SK-MEL-5 (cell line): ENCODE results near the gene WNT8A. TPM values are rescaled to one million over a fixed set of nuclear protein-coding genes. Genes with fewer than 3 reads are reported as not detected.

Experiments
- DNase-seq: peaks from one replicate; pipeline ENCODE4 v3.0.0-alpha.2; 2016; ENCODE audit warnings: low read depth, low spot score
- in situ Hi-C: cut with HindIII; loops from 2 replicates; pipeline ENCODE4 v1.10.0; 2016; ENCODE audit warnings: low sequenced_read_pairs, high pct_unique_total_duplicates, low pct_unique_long_range_greater_than_20kb
- total RNA-seq: library from RNA; depleted of rRNA; stranded (reverse); fragments of >200 nt; shearing (Covaris generic); gene quantifications from 2 replicates; pipeline ENCODE4 v1.2.3, GENCODE V29; 2014

Gene WNT8A
- total RNA-seq, 1 experiment from 2014 or later = not detected

DNA sequence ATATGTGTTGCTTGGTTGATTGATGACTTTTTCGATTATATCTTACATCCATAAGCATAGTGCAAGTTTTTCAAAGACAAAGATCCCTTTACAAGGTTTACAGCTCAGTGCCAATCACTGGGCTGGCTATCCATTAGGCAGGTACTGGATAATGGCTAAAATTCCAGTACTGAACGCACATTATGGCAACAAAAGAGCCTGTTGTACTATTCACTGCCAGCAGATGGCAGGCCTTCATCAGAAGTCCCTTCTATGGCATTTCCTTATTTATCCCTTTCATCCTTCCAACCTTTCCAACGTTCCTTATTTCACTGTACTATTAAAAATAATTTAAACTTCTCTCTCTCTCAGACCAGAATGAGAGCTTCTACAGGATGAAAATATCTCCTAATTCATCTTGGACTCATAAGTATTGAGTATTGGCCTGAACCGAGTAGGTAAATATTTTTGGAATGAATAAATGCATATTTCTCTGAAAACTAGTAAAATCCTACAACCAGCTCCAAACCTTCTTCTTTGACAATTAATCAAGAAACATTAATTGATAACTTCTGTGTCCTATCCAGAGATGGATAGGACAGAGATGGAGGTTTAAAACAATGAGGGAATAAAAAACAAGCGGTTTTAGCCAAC is 6.7 kb upstream of the WNT8A start:
- peak; percentile 79 for DNase-seq
- in situ Hi-C loops = no loop called here

GRCh38 chr5:138078006-138078643 is 5.7 kb upstream of the WNT8A start:
- no peak for DNase-seq
- in situ Hi-C loops = no loop called here

GRCh38 chr5:138082033-138082432 is 1.8 kb upstream of the WNT8A start:
- in situ Hi-C loops = no loop called here

GRCh38 chr5:138091685-138092084 is 7.9 kb downstream of the WNT8A start:
- in situ Hi-C loops = no loop called here
- no peak for DNase-seq

More at GRCh38 chr5:138082033-138082432, 1.8 kb upstream of the WNT8A start:
- peak; percentile 7 for DNase-seq

- DNase-seq = no peak
- in situ Hi-C loops = no loop called here
Observed at GRCh38 chr5:138092301-138092700, 8.5 kb downstream of the WNT8A start.

GRCh38 chr5:138093036-138093435 is 9.2 kb downstream of the WNT8A start:
- no peak for DNase-seq
- in situ Hi-C loops = no loop called here

GRCh38 chr5:138095100-138095907 is 11.5 kb downstream of the WNT8A start:
- DNase-seq = no peak
- in situ Hi-C loops = no loop called here

GRCh38 chr5:138096363-138096762 is 12.5 kb downstream of the WNT8A start:
- in situ Hi-C loops = no loop called here
- no peak for DNase-seq

- no peak for DNase-seq
- in situ Hi-C loops = no loop called here
Observed at GRCh38 chr5:138096997-138097828, 13.4 kb downstream of the WNT8A start.

DNA sequence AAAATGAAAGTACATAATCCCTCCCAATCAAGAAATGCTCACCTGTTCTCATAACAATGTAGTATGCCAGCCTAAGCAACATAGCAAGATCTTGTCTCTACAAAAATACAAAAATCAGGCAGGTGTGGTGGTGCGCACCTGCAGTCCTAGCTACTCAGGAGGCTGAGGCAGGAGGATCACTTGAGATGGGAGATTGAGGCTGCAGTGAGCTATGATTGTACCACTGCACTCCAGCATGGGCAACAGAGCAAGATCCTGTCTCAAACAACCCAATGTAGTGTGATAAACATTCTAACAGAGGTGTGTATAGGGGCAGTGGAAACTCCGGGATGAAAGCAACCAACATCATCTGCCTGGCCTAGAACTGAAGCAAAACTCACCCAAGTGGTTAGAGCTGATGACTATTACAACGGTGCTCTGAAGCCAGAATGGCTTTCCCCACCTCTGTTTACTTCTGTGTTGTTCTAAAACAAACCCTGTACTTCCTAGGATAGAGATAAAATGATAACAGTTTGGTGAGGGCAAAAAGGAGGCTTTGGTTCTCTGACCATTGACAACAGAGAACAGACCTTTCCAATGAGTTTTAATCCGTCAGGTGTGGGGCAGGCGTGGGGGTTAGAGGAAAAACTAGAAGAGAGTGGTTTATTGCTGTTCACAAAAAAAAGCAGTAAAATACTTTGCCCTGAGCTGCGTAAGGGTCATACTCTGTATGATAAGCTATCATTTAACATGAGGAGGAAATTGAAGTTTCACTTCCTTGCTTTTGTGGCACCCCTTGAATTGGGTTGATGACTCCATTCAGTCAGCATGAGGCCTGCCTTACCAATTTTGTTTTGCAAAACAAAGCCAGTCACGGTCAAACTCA is 18.9 kb downstream of the WNT8A start:
- DNase-seq = no peak
- in situ Hi-C loops = no loop called here

DNA sequence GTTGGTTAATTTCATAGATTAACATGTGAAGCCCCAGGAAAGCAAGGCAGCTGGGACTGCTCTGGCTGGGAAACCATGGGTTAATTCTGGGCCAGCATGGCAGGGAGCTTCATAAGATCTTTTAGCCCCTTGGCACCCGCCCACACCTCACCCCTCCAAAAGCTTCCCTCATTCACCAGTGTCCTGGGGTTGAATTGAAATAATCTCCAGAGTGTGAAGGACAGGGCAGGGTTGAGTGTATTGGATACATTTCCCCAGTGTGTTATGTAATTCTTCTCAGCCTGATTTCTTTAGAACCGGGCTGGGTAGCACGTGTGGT is 19.4 kb downstream of the WNT8A start:
- in situ Hi-C loops = no loop called here
- no peak for DNase-seq

GRCh38 chr5:138105709-138106108 is 21.9 kb downstream of the WNT8A start:
- in situ Hi-C loops = no loop called here
- DNase-seq = no peak

DNA sequence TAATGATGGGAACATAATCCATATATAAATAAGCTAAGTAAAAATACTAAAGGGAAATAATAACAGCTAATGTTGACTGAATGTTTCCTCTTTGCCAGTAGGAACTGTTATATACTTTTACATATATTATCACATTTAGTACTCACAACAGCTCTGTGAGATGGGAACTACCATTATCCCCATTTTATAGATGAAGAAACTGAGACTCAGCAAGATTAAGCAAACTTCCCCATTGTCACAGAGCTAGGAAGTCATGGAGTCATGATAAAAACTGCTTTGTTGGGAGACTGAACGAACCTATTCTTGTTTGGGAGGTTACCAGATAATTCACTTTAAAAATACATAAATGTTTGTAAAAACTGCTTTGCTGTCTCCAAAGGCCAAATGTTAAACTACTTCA is 23.4 kb downstream of the WNT8A start:
- in situ Hi-C loops = no loop called here

GRCh38 chr5:138109463-138110265 is 25.8 kb downstream of the WNT8A start:
- in situ Hi-C loops = no loop called here
- no peak for DNase-seq

More for the DNA sequence above, 23.4 kb downstream of the WNT8A start:
- DNase-seq = no peak

DNA sequence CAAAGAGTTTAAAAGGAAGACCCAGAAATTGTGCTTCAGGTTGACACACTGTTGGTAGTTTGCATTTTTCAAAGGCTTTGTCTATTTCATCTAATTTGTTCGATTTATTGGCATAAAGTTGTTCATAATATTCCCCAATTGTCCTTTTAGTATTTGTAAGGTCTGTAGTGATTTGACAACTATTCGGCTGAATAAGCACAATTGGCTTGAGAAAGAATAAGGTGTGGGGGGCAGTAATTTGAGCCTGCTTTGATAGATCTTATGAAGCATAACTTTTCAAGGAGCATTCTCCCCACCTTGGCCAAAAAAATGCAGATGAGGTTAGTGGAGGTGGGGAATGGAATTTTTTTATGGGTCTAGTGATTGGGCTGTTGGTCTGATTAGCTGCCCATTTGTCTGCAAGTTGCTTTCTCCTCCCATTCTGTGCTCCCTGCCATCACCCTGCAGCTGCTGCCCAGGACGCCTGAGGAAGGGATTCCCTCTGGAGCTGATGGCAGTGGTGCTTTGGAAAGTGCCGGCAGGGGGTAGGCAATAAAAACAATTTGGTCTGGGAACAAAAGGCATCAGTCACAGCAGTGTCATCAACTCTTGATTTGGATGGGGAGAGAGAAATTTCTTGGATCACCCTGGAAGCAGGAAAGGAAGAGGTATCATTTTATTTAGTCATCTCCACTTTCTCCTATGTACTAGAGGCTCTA is 26.6 kb downstream of the WNT8A start:
- DNase-seq = no peak
- in situ Hi-C loops = no loop called here

DNA sequence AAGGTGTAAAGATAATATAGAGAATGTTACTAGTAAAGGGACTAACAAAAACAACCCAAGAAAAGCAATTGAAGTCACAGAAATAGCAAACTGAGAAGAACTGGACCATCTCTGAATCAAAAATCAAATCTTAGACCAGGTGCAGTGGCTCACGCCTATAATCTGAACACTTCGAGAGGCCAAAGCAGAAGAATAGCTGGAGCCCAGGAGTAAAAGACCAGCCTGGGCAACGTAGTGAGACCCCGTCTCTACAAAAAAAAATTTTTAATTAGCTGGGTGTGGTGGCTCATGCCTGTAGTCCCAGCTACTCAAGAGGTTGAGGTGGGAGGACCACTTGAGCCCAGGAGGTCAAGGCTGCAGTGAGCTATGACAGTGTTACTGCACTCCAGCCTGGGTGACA is 27.3 kb downstream of the WNT8A start:
- no peak for DNase-seq
- in situ Hi-C loops = no loop called here
